Ectodermal cell (in vitro differentiated cells): ENCODE results near the gene GPR146.
"Not testable (repeated sequence)": the region's sequence is repeated elsewhere in the genome, so short reads cannot be mapped to it uniquely, and the experiment has no call there.

ENCODE experiments used
- H3K27ac ChIP-seq: 2 replicates; pipeline ENCODE4 v1.7.0; 2013; ENCODE audit warnings: mild to moderate bottlenecking, low read depth, low read length; ENCODE audit not compliant: insufficient read depth, poor library complexity, severe bottlenecking
- H3K27me3 ChIP-seq: 2 replicates; pipeline ENCODE4 v1.7.0; 2013; ENCODE audit warnings: mild to moderate bottlenecking, low read length; ENCODE audit not compliant: insufficient read depth, control insufficient read depth, poor library complexity, severe bottlenecking
- H3K36me3 ChIP-seq: one replicate; pipeline ENCODE4 v1.7.0; 2013; ENCODE audit warnings: low read length; ENCODE audit not compliant: control insufficient read depth, insufficient read depth
- H3K4me1 ChIP-seq: one replicate; pipeline ENCODE4 v1.7.0; 2013; ENCODE audit warnings: low read length; ENCODE audit not compliant: control insufficient read depth, insufficient read depth
- H3K4me3 ChIP-seq: 2 replicates; pipeline ENCODE4 v1.7.0; 2013; ENCODE audit warnings: low read depth, low read length, control low read depth; ENCODE audit not compliant: insufficient read depth
- H3K9me3 ChIP-seq: 2 replicates; pipeline ENCODE4 v1.7.0; 2013; ENCODE audit warnings: mild to moderate bottlenecking, low read length, moderate library complexity; ENCODE audit not compliant: control insufficient read depth
- WGBS, 2 experiments: methylation state at CpG; one replicate each; pipeline ENCODE4 v1.1.7; 2013; ENCODE audit warnings: missing lambda C conversion rate in 2 of 2; 5-methylcytosine and 5-hydroxymethylcytosine counted together

The GPR146 gene

DNA sequence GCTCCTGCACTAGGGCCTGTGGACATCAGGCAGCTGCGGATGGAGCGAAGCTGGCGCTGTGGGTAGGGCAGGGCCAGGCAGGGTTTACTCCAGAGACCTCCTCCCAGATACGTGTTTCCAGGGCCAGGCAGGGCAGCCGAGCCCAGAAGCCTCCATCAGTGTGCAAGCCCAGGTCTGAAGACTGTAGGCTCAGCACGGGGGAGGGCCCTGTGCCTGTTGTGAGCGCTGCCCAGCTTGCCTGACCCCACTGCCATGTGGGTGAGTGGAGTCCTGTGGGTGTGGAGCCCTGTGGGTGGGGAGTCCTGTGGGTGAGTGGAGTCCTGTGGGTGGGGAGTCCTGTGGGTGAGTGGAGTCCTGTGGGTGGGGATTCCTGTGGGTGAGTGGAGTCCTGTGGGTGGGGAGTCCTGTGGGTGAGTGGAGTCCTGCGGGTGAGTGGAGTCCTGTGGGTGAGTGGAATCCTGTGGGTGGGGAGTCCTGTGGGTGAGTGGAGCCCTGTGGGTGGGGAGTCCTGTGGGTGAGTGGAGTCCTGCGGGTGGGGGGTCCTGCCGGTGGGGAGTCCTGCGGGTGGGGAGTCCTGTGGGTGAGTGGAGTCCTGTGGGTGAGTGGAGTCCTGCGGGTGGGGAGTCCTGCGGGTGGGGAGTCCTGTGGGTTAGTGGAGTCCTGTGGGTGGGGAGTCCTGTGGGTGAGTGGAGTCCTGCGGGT, 43.1 kb upstream of the GPR146 start:
- H3K4me3 ChIP-seq, H3K36me3 ChIP-seq, H3K27ac ChIP-seq, H3K27me3 ChIP-seq, H3K9me3 ChIP-seq: not testable (repeated sequence)
- WGBS, 2 experiments, result 84 to 86% methylated on average over 14 of the region's 14 CpGs
- peaks cover 22% of the 10 kb centered on the region for H3K4me1 ChIP-seq

GRCh38 chr7:1002026-1002425, 42.3 kb upstream of the GPR146 start:
- not testable (repeated sequence) for H3K36me3 ChIP-seq, H3K4me3 ChIP-seq, H3K27ac ChIP-seq, H3K9me3 ChIP-seq, H3K27me3 ChIP-seq
- 96 to 97% methylated on average over 4 of the region's 4 CpGs for WGBS, 2 experiments
- H3K4me1 ChIP-seq, result peaks cover 20% of the 10 kb centered on the region

DNA sequence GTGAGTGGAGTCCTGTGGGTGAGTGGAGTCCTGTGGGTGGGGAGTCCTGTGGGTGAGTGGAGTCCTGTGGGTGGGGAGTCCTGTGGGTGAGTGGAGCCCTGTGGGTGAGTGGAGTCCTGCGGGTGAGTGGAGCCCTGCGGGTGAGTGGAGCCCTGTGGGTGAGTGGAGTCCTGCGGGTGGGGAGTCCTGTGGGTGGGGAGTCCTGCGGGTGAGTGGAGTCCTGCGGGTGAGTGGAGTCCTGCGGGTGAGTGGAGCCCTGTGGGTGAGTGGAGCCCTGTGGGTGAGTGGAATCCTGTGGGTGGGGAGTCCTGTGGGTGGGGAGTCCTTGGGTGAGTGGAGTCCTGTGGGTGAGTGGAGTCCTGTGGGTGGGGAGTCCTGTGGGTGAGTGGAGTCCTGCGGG, 41.9 kb upstream of the GPR146 start:
- not testable (repeated sequence) for H3K36me3 ChIP-seq, H3K27me3 ChIP-seq, H3K27ac ChIP-seq, H3K4me3 ChIP-seq, H3K9me3 ChIP-seq
- peaks cover 16% of the 10 kb centered on the region for H3K4me1 ChIP-seq
- 97 to 99% methylated on average over 4 of the region's 7 CpGs for WGBS, 2 experiments

DNA sequence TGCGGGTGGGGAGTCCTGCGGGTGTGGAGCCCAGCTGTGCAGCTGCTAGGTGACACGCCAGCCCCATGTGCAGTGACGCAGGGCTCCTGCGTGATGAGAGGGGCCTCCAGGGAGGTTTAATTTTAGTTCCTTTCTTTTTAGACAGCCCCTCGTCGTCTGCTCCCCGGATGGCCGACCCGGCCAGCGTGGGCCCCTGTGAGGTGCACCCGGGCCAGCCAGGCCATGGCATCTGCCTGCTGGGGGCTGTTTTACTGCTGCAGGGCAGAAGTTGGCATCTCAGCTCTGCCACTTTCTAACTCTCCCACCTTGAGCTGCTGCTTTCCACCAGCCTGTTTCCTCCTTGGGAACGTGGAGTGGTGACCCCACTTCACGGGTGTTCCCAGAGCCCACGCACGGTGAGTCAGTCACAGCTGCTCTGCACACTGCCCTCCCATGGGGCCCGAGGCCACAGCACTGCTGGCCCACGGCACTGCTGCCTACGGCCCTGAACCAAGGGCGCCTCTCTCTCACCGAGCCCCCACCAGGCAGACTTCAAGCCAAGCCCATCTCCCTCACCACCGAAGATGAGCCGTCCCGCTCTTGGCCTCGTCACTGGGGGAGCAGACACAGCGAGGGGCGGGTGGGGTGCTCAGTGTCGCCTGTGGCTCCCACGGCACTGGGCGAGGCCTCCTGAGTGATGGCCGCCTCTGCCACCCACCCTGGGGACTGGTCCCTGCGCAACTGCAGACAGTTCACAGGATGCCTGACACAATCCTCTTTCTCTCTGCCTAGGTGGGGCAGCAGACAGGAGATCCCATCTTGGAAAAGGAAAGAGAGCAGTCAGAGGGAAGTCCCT, 40.1 kb upstream of the GPR146 start:
- WGBS, 2 experiments, result 93 to 95% methylated on average over 32 of the region's 32 CpGs
- Histone ChIP-seq H3K4me1 (peaks cover 7% of the 10 kb centered on the region), H3K27me3 (no peaks in the 10 kb centered on the region), H3K27ac (no peak overlapping the region), H3K9me3 (no peaks in the 10 kb centered on the region), H3K36me3 (peaks cover 12% of the 10 kb centered on the region), H3K4me3 (no peak overlapping the region)

DNA sequence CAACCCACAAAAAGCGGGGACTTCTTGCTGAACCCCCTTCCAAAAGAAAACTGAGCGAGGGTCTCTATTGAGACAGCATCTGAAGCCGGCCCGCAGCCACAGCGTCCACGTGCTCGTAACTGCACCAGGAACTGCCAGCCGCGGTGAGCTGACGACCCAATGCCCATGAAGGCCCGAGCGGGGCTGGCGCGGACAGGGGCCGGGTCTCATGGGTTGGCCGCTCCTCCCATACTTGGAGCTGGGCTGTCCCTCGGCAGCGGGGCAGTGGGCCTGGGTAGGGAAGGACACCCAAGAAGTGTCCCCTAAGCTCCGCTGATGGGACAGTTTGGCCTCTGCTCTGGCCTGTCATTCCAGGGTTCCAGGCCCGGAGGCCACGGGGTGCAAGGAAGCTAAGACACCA, 39.0 kb upstream of the GPR146 start:
- H3K4me3 ChIP-seq, result no peak overlapping the region
- H3K27me3 ChIP-seq, result no peaks in the 10 kb centered on the region
- peaks cover 15% of the 10 kb centered on the region for H3K36me3 ChIP-seq
- H3K27ac ChIP-seq, result no peak overlapping the region
- 95 to 97% methylated on average over 21 of the region's 21 CpGs for WGBS, 2 experiments
- no peaks in the 10 kb centered on the region for H3K9me3 ChIP-seq
- no peaks in the 10 kb centered on the region for H3K4me1 ChIP-seq

DNA sequence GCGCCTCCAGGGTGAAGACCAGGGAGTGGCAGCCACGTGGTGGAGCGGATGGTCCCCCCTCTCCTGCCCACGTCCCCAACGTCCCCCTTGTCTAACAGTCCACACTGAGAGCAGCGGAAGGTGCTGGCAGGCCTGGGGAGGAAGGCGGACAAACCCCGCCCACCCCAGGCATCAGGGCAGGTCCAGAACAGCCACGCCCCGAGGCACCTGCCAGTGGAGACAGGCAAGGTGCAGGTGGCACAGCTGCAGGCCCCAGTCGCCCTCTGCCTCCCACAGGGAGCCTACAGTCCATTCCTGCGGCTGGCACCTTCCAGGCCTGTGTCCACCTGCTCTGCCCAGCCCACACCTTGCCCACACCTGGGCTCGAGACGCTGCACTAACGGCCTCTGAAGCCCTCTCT, 36.4 kb upstream of the GPR146 start:
- Histone ChIP-seq H3K27me3 (no peaks in the 10 kb centered on the region), H3K36me3 (peaks cover 15% of the 10 kb centered on the region), H3K9me3 (no peaks in the 10 kb centered on the region), H3K4me3 (no peak overlapping the region), H3K27ac (no peak overlapping the region), H3K4me1 (no peaks in the 10 kb centered on the region)
- 93% methylated on average over 15 of the region's 15 CpGs for WGBS, 2 experiments

DNA sequence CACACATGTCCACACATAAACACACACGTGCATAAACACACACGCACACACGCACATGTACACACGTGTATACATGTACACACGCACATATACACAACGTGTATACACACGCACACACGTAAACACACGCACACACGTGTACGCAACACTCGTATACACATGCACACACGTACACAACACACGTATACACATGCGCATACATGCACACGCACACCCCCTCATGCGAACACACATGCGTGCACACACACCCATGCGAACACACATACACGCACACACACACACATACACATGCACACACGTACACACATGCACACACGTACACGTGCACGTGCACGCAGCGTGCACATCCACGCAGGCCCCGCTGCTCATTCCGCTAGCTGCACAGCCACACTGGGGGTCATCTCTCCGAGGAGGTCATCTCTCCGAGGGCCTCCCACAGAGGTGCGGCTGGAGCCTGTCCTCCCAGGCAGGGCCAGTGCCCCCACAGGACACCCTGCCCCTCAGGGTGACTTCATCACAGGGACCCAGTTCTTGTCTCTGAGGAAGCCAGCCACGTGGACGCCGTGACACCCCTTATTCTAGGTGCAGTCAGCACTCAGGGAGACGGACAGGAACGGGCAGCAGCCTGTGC, 35.5 kb upstream of the GPR146 start:
- H3K4me1 ChIP-seq, result no peaks in the 10 kb centered on the region
- H3K27me3 ChIP-seq, result no peaks in the 10 kb centered on the region
- no peak overlapping the region for H3K4me3 ChIP-seq
- no peak overlapping the region for H3K27ac ChIP-seq
- H3K9me3 ChIP-seq, result no peaks in the 10 kb centered on the region
- H3K36me3 ChIP-seq, result peaks cover 15% of the 10 kb centered on the region
- whole genome bisulfite sequencing, 2 experiments, result 91% methylated on average over 37 of the region's 37 CpGs

- no peak overlapping the region for H3K27ac ChIP-seq
Observed at GRCh38 chr7:1009747-1010146, 34.6 kb upstream of the GPR146 start.

DNA sequence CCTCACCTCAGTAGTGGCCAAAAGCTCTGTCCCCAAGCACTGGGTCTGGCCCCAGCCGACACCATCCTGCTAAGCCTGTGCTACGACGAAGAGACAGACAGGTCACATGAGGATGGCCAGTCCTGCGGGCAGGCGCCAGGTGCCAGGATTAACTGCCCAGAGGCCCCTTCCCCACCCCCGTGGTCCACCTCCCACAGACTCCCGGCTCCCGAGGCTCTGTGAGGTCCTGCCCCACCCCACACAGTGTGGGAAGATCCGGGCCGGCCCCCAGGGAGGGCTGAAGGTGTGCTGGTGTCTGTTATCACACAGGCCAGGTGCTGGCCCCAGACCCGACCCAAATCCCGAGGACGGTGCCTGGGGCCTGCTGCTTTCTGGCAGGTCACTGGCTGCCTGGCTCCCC, 34.1 kb upstream of the GPR146 start:
- Histone ChIP-seq H3K4me1 (no peaks in the 10 kb centered on the region), H3K4me3 (no peak overlapping the region), H3K9me3 (no peaks in the 10 kb centered on the region), H3K36me3 (peaks cover 15% of the 10 kb centered on the region), H3K27me3 (no peaks in the 10 kb centered on the region), H3K27ac (no peak overlapping the region)
- 88% methylated on average over 13 of the region's 13 CpGs for WGBS, 2 experiments

More at GRCh38 chr7:1009747-1010146, 34.6 kb upstream of the GPR146 start:
- no peaks in the 10 kb centered on the region for H3K27me3 ChIP-seq
- peaks cover 15% of the 10 kb centered on the region for H3K36me3 ChIP-seq
- no peak overlapping the region for H3K4me3 ChIP-seq
- H3K9me3 ChIP-seq, result no peaks in the 10 kb centered on the region
- 95 to 96% methylated on average over 22 of the region's 22 CpGs for WGBS, 2 experiments
- no peaks in the 10 kb centered on the region for H3K4me1 ChIP-seq

DNA sequence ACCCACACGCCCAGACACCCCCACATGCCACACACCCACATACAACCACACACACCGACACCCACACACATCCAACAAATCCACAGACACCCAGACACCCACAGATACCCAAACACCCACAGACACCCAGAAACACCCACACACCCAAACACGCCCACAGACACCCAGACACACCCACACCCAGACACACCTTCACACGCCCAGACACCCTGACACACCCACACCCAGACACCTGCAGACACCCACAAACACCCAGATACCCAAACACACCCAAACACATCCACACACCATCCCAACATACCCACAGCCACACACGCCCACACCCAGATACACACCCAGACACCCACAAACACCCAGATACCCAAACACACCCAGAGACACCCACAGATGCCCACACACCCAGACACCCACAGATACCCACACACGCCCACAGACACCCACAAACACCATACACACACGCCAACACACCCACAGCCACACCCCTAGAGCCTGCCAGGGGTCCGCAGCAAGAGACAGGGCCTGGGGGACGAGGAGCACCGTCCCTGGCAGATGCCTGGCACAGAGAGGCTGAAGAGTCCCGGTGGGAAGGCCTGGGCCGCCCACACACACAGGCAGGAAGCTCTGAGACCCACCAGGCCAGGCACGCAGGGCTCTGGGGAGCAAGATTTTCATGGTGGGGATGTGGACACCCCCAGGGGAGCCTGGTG, 32.9 kb upstream of the GPR146 start:
- Histone ChIP-seq H3K9me3 (no peaks in the 10 kb centered on the region), H3K4me3 (no peak overlapping the region), H3K4me1 (no peaks in the 10 kb centered on the region), H3K27me3 (no peaks in the 10 kb centered on the region), H3K36me3 (peaks cover 15% of the 10 kb centered on the region), H3K27ac (no peak overlapping the region)
- 91% methylated on average over 13 of the region's 13 CpGs for WGBS, 2 experiments
